GM12875 (cell line): ENCODE data around the gene TBC1D22A.

Experiments used
- H3K4me3 ChIP-seq: one replicate; pipeline ENCODE4 v1.5.1; 2011; ENCODE audit warnings: low read depth, low read length, control low read depth
- TF ChIP-seq, protein P1 (sequence below): IDR thresholded peaks from 2 replicates; pipeline ENCODE4 v1.5.1; 2011; ENCODE audit warnings: low read depth, mild to moderate bottlenecking, control low read depth, inconsistent platforms, low read length, moderate library complexity, borderline replicate concordance; ENCODE audit not compliant: insufficient read depth

Gene TBC1D22A

GRCh38 chr22:46807458-46807857 is 45.0 kb downstream of the TBC1D22A start:
- no peak overlapping the region for H3K4me3 ChIP-seq
- TF ChIP-seq, protein P1, sequence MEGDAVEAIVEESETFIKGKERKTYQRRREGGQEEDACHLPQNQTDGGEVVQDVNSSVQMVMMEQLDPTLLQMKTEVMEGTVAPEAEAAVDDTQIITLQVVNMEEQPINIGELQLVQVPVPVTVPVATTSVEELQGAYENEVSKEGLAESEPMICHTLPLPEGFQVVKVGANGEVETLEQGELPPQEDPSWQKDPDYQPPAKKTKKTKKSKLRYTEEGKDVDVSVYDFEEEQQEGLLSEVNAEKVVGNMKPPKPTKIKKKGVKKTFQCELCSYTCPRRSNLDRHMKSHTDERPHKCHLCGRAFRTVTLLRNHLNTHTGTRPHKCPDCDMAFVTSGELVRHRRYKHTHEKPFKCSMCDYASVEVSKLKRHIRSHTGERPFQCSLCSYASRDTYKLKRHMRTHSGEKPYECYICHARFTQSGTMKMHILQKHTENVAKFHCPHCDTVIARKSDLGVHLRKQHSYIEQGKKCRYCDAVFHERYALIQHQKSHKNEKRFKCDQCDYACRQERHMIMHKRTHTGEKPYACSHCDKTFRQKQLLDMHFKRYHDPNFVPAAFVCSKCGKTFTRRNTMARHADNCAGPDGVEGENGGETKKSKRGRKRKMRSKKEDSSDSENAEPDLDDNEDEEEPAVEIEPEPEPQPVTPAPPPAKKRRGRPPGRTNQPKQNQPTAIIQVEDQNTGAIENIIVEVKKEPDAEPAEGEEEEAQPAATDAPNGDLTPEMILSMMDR, result no peak

- TF ChIP-seq, protein P1, result no peak
- no peak overlapping the region for H3K4me3 ChIP-seq
Observed at GRCh38 chr22:46809153-46809885, 46.9 kb downstream of the TBC1D22A start.

DNA sequence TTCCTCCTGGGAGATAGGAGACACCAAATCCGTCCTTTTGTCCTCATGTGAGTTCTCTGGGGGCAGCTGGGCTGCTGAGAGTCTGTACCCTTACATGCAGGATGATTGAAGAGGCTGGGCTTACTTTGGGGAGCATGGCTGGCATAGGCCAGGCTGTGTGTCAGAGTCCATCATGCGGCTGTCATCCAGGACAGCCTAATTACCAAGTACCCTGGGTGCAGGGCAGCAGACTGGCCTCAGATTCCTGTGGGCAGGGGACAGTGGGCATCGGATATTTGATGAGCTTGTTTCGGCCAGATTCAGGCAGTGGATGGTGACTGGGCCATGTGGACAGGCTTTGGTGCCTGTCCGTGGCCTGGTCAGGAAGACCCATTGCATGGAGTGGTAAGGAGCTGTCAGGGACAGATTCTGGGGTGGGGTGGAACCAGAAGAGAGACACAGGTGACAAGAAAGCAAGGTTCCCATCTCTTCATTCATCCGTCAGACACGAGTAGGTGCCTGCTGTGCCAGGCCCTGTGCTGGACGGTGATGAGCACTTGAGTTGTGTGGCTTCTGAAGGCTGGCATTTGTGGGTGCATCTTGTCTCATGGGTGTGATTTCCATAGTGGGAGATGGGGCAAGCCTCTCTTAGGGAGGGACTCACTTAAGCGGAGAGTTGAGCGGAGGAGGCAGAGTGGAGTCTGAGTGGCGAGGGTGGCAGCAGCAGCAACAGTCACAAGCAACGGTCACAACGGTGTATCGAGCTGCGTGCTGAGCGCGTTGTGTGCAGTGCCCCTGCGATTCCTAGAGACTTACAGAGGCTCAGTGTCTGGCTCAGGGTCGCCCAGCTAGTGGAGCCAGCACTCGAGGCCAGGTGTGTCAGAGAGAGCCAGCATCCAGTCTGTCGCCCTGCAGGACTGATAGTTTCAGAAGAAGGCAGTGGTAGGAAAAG is 48.7 kb downstream of the TBC1D22A start:
- H3K4me3 ChIP-seq, result no peak overlapping the region
- TF ChIP-seq, protein P1, result no peak

- H3K4me3 ChIP-seq, result no peak overlapping the region
- TF ChIP-seq, protein P1, result no peak
Observed at GRCh38 chr22:46812034-46812605, 49.7 kb downstream of the TBC1D22A start.

- TF ChIP-seq, protein P1, result no peak
- no peak overlapping the region for H3K4me3 ChIP-seq
Observed at GRCh38 chr22:46812788-46813187, 50.3 kb downstream of the TBC1D22A start.

GRCh38 chr22:46813816-46814597 is 51.6 kb downstream of the TBC1D22A start:
- no peak overlapping the region for H3K4me3 ChIP-seq
- TF ChIP-seq, protein P1, result no peak
